ENCODE measurements around the gene MLKL. TPM values are rescaled to one million over a fixed set of nuclear protein-coding genes. Genes with fewer than 3 reads are reported as not detected.

The MLKL gene
- total and polyA plus RNA-seq, 2 donors from 2014 or later = 7.3 to 19.4 TPM

GRCh38 chr16:74691093-74691855, 9.4 kb downstream of the MLKL start:
- Histone ChIP-seq H3K4me3 (ENCODE audit: low read length in 3 of 3) (no peak overlapping the region), H3K36me3 (ENCODE audit: control insufficient read depth in 2 of 3, insufficient read depth in 3 of 3, low read length in 3 of 3) (no peaks in the 10 kb centered on the region), H3K9ac (ENCODE audit: low read length in 3 of 3) (no peak overlapping the region), H3K27me3 (ENCODE audit: control insufficient read depth, insufficient read depth, low read length) (no peaks in the 10 kb centered on the region), H3K27ac (ENCODE audit: low read depth in 2 of 2, low read length in 2 of 2) (no peak overlapping the region), H3K4me1 (ENCODE audit: control insufficient read depth in 2 of 3, insufficient read depth in 2 of 3, low read depth in 1 of 3, low read length in 3 of 3) (no peaks in the 10 kb centered on the region), H3K9me3 (ENCODE audit: control insufficient read depth in 2 of 3, insufficient read depth in 1 of 3, low read length in 3 of 3) (no peaks in the 10 kb centered on the region)
- no peak for FAIRE-seq
- intact Hi-C loops (cut with DNase I) = no loop called here
- no peak for DNase-seq
- TF ChIP-seq, protein P1, sequence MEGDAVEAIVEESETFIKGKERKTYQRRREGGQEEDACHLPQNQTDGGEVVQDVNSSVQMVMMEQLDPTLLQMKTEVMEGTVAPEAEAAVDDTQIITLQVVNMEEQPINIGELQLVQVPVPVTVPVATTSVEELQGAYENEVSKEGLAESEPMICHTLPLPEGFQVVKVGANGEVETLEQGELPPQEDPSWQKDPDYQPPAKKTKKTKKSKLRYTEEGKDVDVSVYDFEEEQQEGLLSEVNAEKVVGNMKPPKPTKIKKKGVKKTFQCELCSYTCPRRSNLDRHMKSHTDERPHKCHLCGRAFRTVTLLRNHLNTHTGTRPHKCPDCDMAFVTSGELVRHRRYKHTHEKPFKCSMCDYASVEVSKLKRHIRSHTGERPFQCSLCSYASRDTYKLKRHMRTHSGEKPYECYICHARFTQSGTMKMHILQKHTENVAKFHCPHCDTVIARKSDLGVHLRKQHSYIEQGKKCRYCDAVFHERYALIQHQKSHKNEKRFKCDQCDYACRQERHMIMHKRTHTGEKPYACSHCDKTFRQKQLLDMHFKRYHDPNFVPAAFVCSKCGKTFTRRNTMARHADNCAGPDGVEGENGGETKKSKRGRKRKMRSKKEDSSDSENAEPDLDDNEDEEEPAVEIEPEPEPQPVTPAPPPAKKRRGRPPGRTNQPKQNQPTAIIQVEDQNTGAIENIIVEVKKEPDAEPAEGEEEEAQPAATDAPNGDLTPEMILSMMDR (IDR thresholded peaks at IDR 0.05; ENCODE audit: borderline replicate concordance, extremely low read depth, insufficient read depth) = no peak

- no peak for FAIRE-seq
Measured at GRCh38 chr16:74682556-74682955, 18.1 kb downstream of the MLKL start.

DNA sequence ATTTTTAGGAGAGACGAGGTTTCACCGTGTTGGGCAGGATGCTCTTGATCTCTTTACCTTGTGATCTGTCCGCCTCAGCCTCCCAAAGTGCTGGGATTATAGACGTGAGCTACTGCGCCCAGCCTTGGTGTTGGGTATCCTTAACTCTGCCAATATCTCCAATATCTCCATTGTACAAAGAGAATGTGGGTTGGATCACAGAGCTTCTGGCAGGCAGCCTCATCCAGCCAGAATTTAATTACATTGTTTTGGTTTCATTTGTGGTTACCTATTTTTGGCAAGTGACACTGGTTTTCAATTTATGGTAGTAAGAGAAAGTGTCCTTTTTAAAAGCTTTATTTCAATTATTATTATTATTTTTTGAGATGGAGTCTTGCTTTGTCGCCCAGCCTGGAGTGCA, 20.0 kb downstream of the MLKL start:
- FAIRE-seq = no peak

More at GRCh38 chr16:74682556-74682955, 18.1 kb downstream of the MLKL start:
- no peaks in the 10 kb centered on the region for H3K4me1 ChIP-seq (ENCODE audit: control insufficient read depth in 2 of 3, insufficient read depth in 2 of 3, low read depth in 1 of 3, low read length in 3 of 3)
- intact Hi-C loops (cut with DNase I) = no loop called here
- no peak overlapping the region for H3K27ac ChIP-seq (ENCODE audit: low read depth in 2 of 2, low read length in 2 of 2)
- H3K9me3 ChIP-seq (ENCODE audit: control insufficient read depth in 2 of 3, insufficient read depth in 1 of 3, low read length in 3 of 3) = no peaks in the 10 kb centered on the region
- no peak overlapping the region for H3K9ac ChIP-seq (ENCODE audit: low read length in 3 of 3)
- H3K36me3 ChIP-seq (ENCODE audit: control insufficient read depth in 2 of 3, insufficient read depth in 3 of 3, low read length in 3 of 3) = no peaks in the 10 kb centered on the region
- no peak overlapping the region for H3K4me3 ChIP-seq (ENCODE audit: low read length in 3 of 3)
- TF ChIP-seq, protein P1 (IDR thresholded peaks at IDR 0.05; ENCODE audit: borderline replicate concordance, extremely low read depth, insufficient read depth) = no peak
- H3K27me3 ChIP-seq (ENCODE audit: control insufficient read depth, insufficient read depth, low read length) = no peaks in the 10 kb centered on the region
- no peak for DNase-seq

More for the DNA sequence above, 20.0 kb downstream of the MLKL start:
- DNase-seq = no peak
- H3K27me3 ChIP-seq (ENCODE audit: control insufficient read depth, insufficient read depth, low read length) = no peaks in the 10 kb centered on the region
- H3K27ac ChIP-seq (ENCODE audit: low read depth in 2 of 2, low read length in 2 of 2) = no peak overlapping the region
- no peaks in the 10 kb centered on the region for H3K4me1 ChIP-seq (ENCODE audit: control insufficient read depth in 2 of 3, insufficient read depth in 2 of 3, low read depth in 1 of 3, low read length in 3 of 3)
- TF ChIP-seq, protein P1 (IDR thresholded peaks at IDR 0.05; ENCODE audit: borderline replicate concordance, extremely low read depth, insufficient read depth) = no peak
- no peaks in the 10 kb centered on the region for H3K9me3 ChIP-seq (ENCODE audit: control insufficient read depth in 2 of 3, insufficient read depth in 1 of 3, low read length in 3 of 3)
- H3K9ac ChIP-seq (ENCODE audit: low read length in 3 of 3) = no peak overlapping the region
- intact Hi-C loops (cut with DNase I) = no loop called here
- H3K4me3 ChIP-seq (ENCODE audit: low read length in 3 of 3) = no peak overlapping the region
- H3K36me3 ChIP-seq (ENCODE audit: control insufficient read depth in 2 of 3, insufficient read depth in 3 of 3, low read length in 3 of 3) = no peaks in the 10 kb centered on the region
